Calu3 (cell line): Measurements from ENCODE around the gene DDIT4L. TPM values are rescaled to one million over a fixed set of nuclear protein-coding genes. Genes with fewer than 3 reads are reported as not detected.

Experiments used
- BruUV-seq: library from RNA; stranded (reverse); fragments of 400-500 nt; replicated peaks from 2 replicates; lab custom pipeline; 2021; lab: Mats Ljungman, UMichigan
- CTCF ChIA-PET: fragments of 300-600 bp; sonication (Branson Sonifier 250); formaldehyde crosslinking; loops from one replicate; lab custom pipeline; 2022; ENCODE audit warnings: antibody characterized with exemption; lab: Charles Lee
- DNase-seq: peaks from one replicate; pipeline ENCODE4 v3.0.0; 2022
- H3K27ac Mint-ChIP-seq: one replicate; pipeline ENCODE4 v1.8.0; 2022; ENCODE audit warnings: mixed read lengths; ENCODE audit not compliant: unreplicated experiment
- H3K27me3 Mint-ChIP-seq: one replicate; pipeline ENCODE4 v1.8.0; 2022; ENCODE audit warnings: mixed read lengths; ENCODE audit not compliant: unreplicated experiment
- H3K36me3 Mint-ChIP-seq: one replicate; pipeline ENCODE4 v1.8.0; 2022; ENCODE audit warnings: mild to moderate bottlenecking, moderate library complexity, mixed read lengths; ENCODE audit not compliant: insufficient read depth, unreplicated experiment
- H3K4me1 Mint-ChIP-seq: one replicate; pipeline ENCODE4 v1.8.0; 2022; ENCODE audit warnings: mild to moderate bottlenecking, low read depth, mixed read lengths; ENCODE audit not compliant: unreplicated experiment
- H3K4me3 Mint-ChIP-seq: one replicate; pipeline ENCODE4 v1.8.0; 2022; ENCODE audit warnings: mild to moderate bottlenecking, low read depth, moderate library complexity, mixed read lengths; ENCODE audit not compliant: unreplicated experiment
- H3K9me3 Mint-ChIP-seq: one replicate; pipeline ENCODE4 v1.8.0; 2022; ENCODE audit warnings: low read depth, mixed read lengths; ENCODE audit not compliant: unreplicated experiment
- CTCF ChIP-seq: fragments of 200-600 bp; IDR thresholded peaks from one replicate; pipeline ENCODE4 v1.8.0; 2022; ENCODE audit warnings: antibody characterized with exemption; ENCODE audit not compliant: unreplicated experiment
- intact Hi-C: fragments of 100-400 bp; cut with micrococcal nuclease; formaldehyde crosslinking; loops from one replicate; pipeline ENCODE4 v1.10.0; 2022; ENCODE audit not compliant: unreplicated experiment
- total RNA-seq: library from RNA; stranded (reverse); gene quantifications from 2 replicates; pipeline ENCODE4 v1.2.3, GENCODE V29; 2022

DDIT4L gene
- total RNA-seq, 1 experiment from 2014 or later, result 0.57 TPM

- H3K36me3 Mint-ChIP-seq, result peaks cover 14% of the 10 kb centered on the region
- H3K4me3 Mint-ChIP-seq, result peak overlapping the region; percentile 69
- no peak for TF ChIP-seq CTCF
- no peak for DNase-seq
- CTCF ChIA-PET, result interaction anchor here (0.6 kb wide), 1 partner anchor 22 kb away, joined by 5 read pairs; no protein-coding TSS in a partner anchor
- intact Hi-C loops, result no loop called here
- BruUV-seq, result no TSS peak
- H3K4me1 Mint-ChIP-seq, result peaks cover 9% of the 10 kb centered on the region
- H3K9me3 Mint-ChIP-seq, result no peaks in the 10 kb centered on the region
- H3K27ac Mint-ChIP-seq, result no peak overlapping the region
- H3K27me3 Mint-ChIP-seq, result no peaks in the 10 kb centered on the region
Measured at GRCh38 chr4:100190643-100191600, 654 bp upstream of the DDIT4L start.

DNA sequence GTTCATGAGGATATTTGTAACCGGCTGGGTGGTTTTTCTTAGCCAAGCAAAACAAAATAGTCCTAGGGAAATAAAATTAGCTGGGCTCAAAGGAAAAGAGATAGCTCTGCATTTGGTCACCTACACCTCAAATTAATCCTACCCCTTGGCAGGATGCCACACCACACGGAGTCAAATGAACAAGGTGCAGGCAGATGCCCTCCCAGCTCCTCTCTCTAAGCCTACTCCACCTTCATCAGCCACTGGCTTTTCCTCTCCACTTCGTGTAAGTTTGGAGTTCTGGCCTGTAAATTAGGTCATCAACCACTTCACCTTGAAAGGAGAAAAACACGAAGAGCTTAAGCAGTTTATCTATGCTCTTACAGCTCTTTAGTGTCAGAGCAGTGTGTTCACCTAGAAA lies 1.4 kb downstream of the DDIT4L start:
- Mint-ChIP-seq H3K27me3 (no peaks in the 10 kb centered on the region), H3K9me3 (no peaks in the 10 kb centered on the region), H3K36me3 (peaks cover 14% of the 10 kb centered on the region), H3K4me3 (peak overlapping the region; percentile 69), H3K27ac (no peak overlapping the region), H3K4me1 (peaks cover 9% of the 10 kb centered on the region)
- TF ChIP-seq CTCF, result no peak
- CTCF ChIA-PET, result no interaction called here
- TSS peak; percentile 32 for BruUV-seq
- no peak for DNase-seq
- intact Hi-C loops, result no loop called here

- CTCF ChIA-PET, result no interaction called here
- no peaks in the 10 kb centered on the region for H3K27me3 Mint-ChIP-seq
- H3K9me3 Mint-ChIP-seq, result no peaks in the 10 kb centered on the region
- no peak overlapping the region for H3K4me3 Mint-ChIP-seq
- TF ChIP-seq CTCF, result no peak
- peaks cover 9% of the 10 kb centered on the region for H3K4me1 Mint-ChIP-seq
- intact Hi-C loops, result no loop called here
- no peak for DNase-seq
- H3K36me3 Mint-ChIP-seq, result peaks cover 14% of the 10 kb centered on the region
- no peak overlapping the region for H3K27ac Mint-ChIP-seq
- BruUV-seq, result no TSS peak
Measured at GRCh38 chr4:100187781-100188180, 2.5 kb downstream of the DDIT4L start.

GRCh38 chr4:100184787-100185186 lies 5.5 kb downstream of the DDIT4L start:
- Mint-ChIP-seq H3K4me3 (no peak overlapping the region), H3K27me3 (no peaks in the 10 kb centered on the region)

More at GRCh38 chr4:100184787-100185186, 5.5 kb downstream of the DDIT4L start:
- no peak for TF ChIP-seq CTCF
- H3K9me3 Mint-ChIP-seq, result no peaks in the 10 kb centered on the region
- peaks cover 7% of the 10 kb centered on the region for H3K36me3 Mint-ChIP-seq
- peaks cover 9% of the 10 kb centered on the region for H3K4me1 Mint-ChIP-seq
- no peak overlapping the region for H3K27ac Mint-ChIP-seq
- no peak for DNase-seq
- no TSS peak for BruUV-seq
- intact Hi-C loops, result no loop called here
- CTCF ChIA-PET, result no interaction called here
